HG02840 (cell line): ENCODE data around the gene MIAT.
"Not testable (repeated sequence)": the region's sequence is repeated elsewhere in the genome, so short reads cannot be mapped to it uniquely, and the experiment has no call there.

Source experiments
- ATAC-seq: cut with Tn5 transposase; IDR thresholded peaks from one replicate; pipeline ENCODE4 v1.9.1; 2021; ENCODE audit warnings: mild to moderate bottlenecking, moderate library complexity, moderate number of reproducible peaks; ENCODE audit not compliant: unreplicated experiment, low FRiP score

The MIAT gene

GRCh38 chr22:26656891-26657851 is at the start of gene MIAT:
TSS of gene MIAT (plus strand) at chr22:26657588.
- ATAC-seq = no peak

GRCh38 chr22:26608129-26608528 is 49.3 kb upstream of the MIAT start:
- ATAC-seq = no peak

- no peak for ATAC-seq
Measured at GRCh38 chr22:26609287-26609686, 48.1 kb upstream of the MIAT start.

GRCh38 chr22:26610072-26610958 is 47.1 kb upstream of the MIAT start:
- peak; percentile 64 for ATAC-seq

- no peak for ATAC-seq
Measured at GRCh38 chr22:26610996-26611395, 46.4 kb upstream of the MIAT start.

GRCh38 chr22:26612652-26613051 is 44.7 kb upstream of the MIAT start:
- no peak for ATAC-seq

- not testable (repeated sequence) for ATAC-seq
Measured at GRCh38 chr22:26613753-26614152, 43.6 kb upstream of the MIAT start.

- no peak for ATAC-seq
Measured at GRCh38 chr22:26614322-26614721, 43.1 kb upstream of the MIAT start.

GRCh38 chr22:26615149-26615548 is 42.2 kb upstream of the MIAT start:
- no peak for ATAC-seq

- ATAC-seq = no peak
Measured at GRCh38 chr22:26615830-26616435, 41.5 kb upstream of the MIAT start.

- ATAC-seq = no peak
Measured at GRCh38 chr22:26616650-26617049, 40.7 kb upstream of the MIAT start.

- no peak for ATAC-seq
Measured at GRCh38 chr22:26617271-26618199, 39.9 kb upstream of the MIAT start, which contains the start of gene CRYBB1. TSS of gene CRYBB1 (minus strand) at chr22:26618027. CDS start at chr22:26616319, 1,708 bp downstream.

GRCh38 chr22:26618455-26618854 is 38.9 kb upstream of the MIAT start:
- ATAC-seq = no peak

- ATAC-seq = no peak
Measured at GRCh38 chr22:26619510-26619909, 37.9 kb upstream of the MIAT start.

- no peak for ATAC-seq
Measured at GRCh38 chr22:26620197-26620596, 37.2 kb upstream of the MIAT start.

GRCh38 chr22:26621663-26622062 is 35.7 kb upstream of the MIAT start, which contains the start of gene CRYBA4:
TSS of gene CRYBA4 (plus strand) at chr22:26621963. CDS start at chr22:26622597, 634 bp downstream.
- no peak for ATAC-seq

GRCh38 chr22:26623984-26624383 is 33.4 kb upstream of the MIAT start:
- no peak for ATAC-seq

GRCh38 chr22:26624803-26625202 is 32.6 kb upstream of the MIAT start:
- ATAC-seq = no peak

GRCh38 chr22:26629988-26630761 is 27.2 kb upstream of the MIAT start:
- ATAC-seq = no peak
